Keratinocyte (primary cell): ENCODE data around the gene MEIS2. TPM values are rescaled to one million over a fixed set of nuclear protein-coding genes. Genes with fewer than 3 reads are reported as not detected.

Experiments used
- DNase-seq: peaks from one replicate; pipeline ENCODE4 v3.0.0-alpha.2; 2011; ENCODE audit warnings: low read depth, missing footprints, low spot score
- FAIRE-seq: peaks from 2 replicates; lab custom pipeline; 2011; peaks lifted over from hg19 to GRCh38; lab: Jason Lieb, UNC
- H2AFZ ChIP-seq: 2 replicates; pipeline ENCODE4 v1.6.0; 2012; ENCODE audit warnings: low read length, control low read depth, inconsistent platforms; ENCODE audit not compliant: control insufficient read depth
- H3K27ac ChIP-seq: 2 replicates; pipeline ENCODE4 v1.5.1; 2011; ENCODE audit warnings: low read length; ENCODE audit not compliant: control insufficient read depth, insufficient read depth
- H3K27me3 ChIP-seq: 3 replicates; pipeline ENCODE4 v1.6.0; 2011; ENCODE audit warnings: low read length; ENCODE audit not compliant: control insufficient read depth, insufficient read depth; ENCODE audit errors: extremely low read depth
- H3K36me3 ChIP-seq, 2 experiments: 2 replicates in 1 of 2; 3 replicates in 1 of 2; pipeline ENCODE4 v1.5.1; 2011; ENCODE audit warnings: low read length in 2 of 2, mild to moderate bottlenecking in 1 of 2; ENCODE audit not compliant: control insufficient read depth in 2 of 2, insufficient read depth in 2 of 2; ENCODE audit errors: extremely low read depth in 1 of 2
- H3K4me1 ChIP-seq: 3 replicates; pipeline ENCODE4 v1.5.1; 2011; ENCODE audit warnings: low read length; ENCODE audit not compliant: control insufficient read depth, insufficient read depth; ENCODE audit errors: extremely low read depth
- H3K4me2 ChIP-seq: 3 replicates; pipeline ENCODE4 v1.6.0; 2011; ENCODE audit warnings: low read depth, low read length; ENCODE audit not compliant: control insufficient read depth, insufficient read depth; ENCODE audit errors: extremely low read depth
- H3K4me3 ChIP-seq, 3 experiments: fragments of 200-600 bp in 1 of 3; sonication (generic) in 1 of 3; 2 replicates in 2 of 3; 3 replicates in 1 of 3; pipeline ENCODE4 v1.5.1; 2011 to 2016; ENCODE audit warnings: low read length in 3 of 3, mild to moderate bottlenecking in 3 of 3, control low read depth in 2 of 3, inconsistent platforms in 1 of 3, low read depth in 1 of 3, mixed read lengths in 1 of 3, mixed run types in 1 of 3, moderate library complexity in 1 of 3; ENCODE audit not compliant: control insufficient read depth in 2 of 3, insufficient read depth in 2 of 3; ENCODE audit errors: extremely low read depth in 1 of 3
- H3K79me2 ChIP-seq: 2 replicates; pipeline ENCODE4 v1.6.0; 2012; ENCODE audit warnings: low read length; ENCODE audit not compliant: control insufficient read depth, insufficient read depth
- H3K9ac ChIP-seq: 3 replicates; pipeline ENCODE4 v1.6.0; 2011; ENCODE audit warnings: low read length; ENCODE audit not compliant: control insufficient read depth, insufficient read depth; ENCODE audit errors: extremely low read depth
- H3K9me1 ChIP-seq: 3 replicates; pipeline ENCODE4 v1.6.0; 2011; ENCODE audit warnings: low read length; ENCODE audit not compliant: control insufficient read depth, insufficient read depth; ENCODE audit errors: extremely low read depth
- H3K9me3 ChIP-seq: 2 replicates; pipeline ENCODE4 v1.5.1; 2012; ENCODE audit warnings: low read depth, low read length; ENCODE audit not compliant: control insufficient read depth
- H4K20me1 ChIP-seq: 3 replicates; pipeline ENCODE4 v1.6.0; 2011; ENCODE audit warnings: low read length; ENCODE audit not compliant: control insufficient read depth, insufficient read depth; ENCODE audit errors: extremely low read depth
- CTCF ChIP-seq, 3 experiments: IDR thresholded peaks in 1 of 3; conservative IDR thresholded peaks in 1 of 3; optimal IDR thresholded peaks in 1 of 3; 2 replicates in 2 of 3; 3 replicates in 1 of 3; pipeline versions ENCODE3 to v1.5.1; 2011; ENCODE audit warnings: low read length in 3 of 3, mild to moderate bottlenecking in 3 of 3, moderate library complexity in 2 of 3, control low read depth in 1 of 3, inconsistent platforms in 1 of 3; ENCODE audit not compliant: insufficient read depth in 2 of 3; ENCODE audit errors: extremely low read depth in 1 of 3
- EZH2 ChIP-seq: IDR thresholded peaks from one replicate; pipeline ENCODE4 v1.6.1; 2012; ENCODE audit warnings: inconsistent platforms, mild to moderate bottlenecking, low read length, moderate library complexity
- dilution Hi-C: fragments of 300-500 bp; cut with MboI; formaldehyde crosslinking; loops from one replicate; pipeline ENCODE4 v1.7.0; 2020; ENCODE audit warnings: low sequenced_read_pairs; ENCODE audit not compliant: extremely low pct_ligation_motif_present
- polyA plus RNA-seq, 5 experiments: library from polyadenylated mRNA; depleted of rRNA in 3 of 5; stranded (reverse) in 3 of 5; stranded (forward) in 1 of 5; unstranded in 1 of 5; fragments of >200 nt; gene quantifications; 1 replicate in 1 of 5; 2 replicates in 3 of 5; 3 replicates in 1 of 5; pipeline versions ENCODE4 v1.2.1 to v1.2.3, GENCODE V29; 2011 to 2012; ENCODE audit warnings: missing spikeins in 2 of 5, low read depth in 1 of 5, low replicate concordance in 1 of 5

MEIS2 gene
- polyA plus RNA-seq, 1 donor (not counting 4 experiments of a cell fraction or from before 2014, with no cell fraction given): 11.4 TPM

- Histone ChIP-seq H3K4me1 (no peaks in the 10 kb centered on the region), H3K4me3 (no peak overlapping the region), H2AFZ (no peak overlapping the region), H3K9me1 (no peaks in the 10 kb centered on the region), H3K79me2 (no peaks in the 10 kb centered on the region), H3K27me3 (no peaks in the 10 kb centered on the region), H3K4me2 (no peak overlapping the region), H4K20me1 (no peaks in the 10 kb centered on the region), H3K27ac (no peak overlapping the region), H3K9ac (no peak overlapping the region), H3K36me3 (no peaks in the 10 kb centered on the region), H3K9me3 (no peaks in the 10 kb centered on the region)
- dilution Hi-C loops: no loop called here
- no peak for TF ChIP-seq CTCF (optimal IDR thresholded peaks at IDR 0.05 in 1 of 3, IDR thresholded peaks at IDR 0.05 in 1 of 3, conservative IDR thresholded peaks at IDR 0.05 in 1 of 3; ENCODE audit: extremely low read depth in 1 of 3, insufficient read depth in 2 of 3, low read length in 3 of 3)
- no peak for TF ChIP-seq EZH2
- no peak for FAIRE-seq
- no peak for DNase-seq
Measured at GRCh38 chr15:36940636-36941260, 159.6 kb downstream of the MEIS2 start.

- Histone ChIP-seq H3K27ac (no peak overlapping the region), H3K36me3 (no peaks in the 10 kb centered on the region), H3K4me1 (no peaks in the 10 kb centered on the region), H3K27me3 (no peaks in the 10 kb centered on the region), H3K4me3 (no peak overlapping the region), H3K9me1 (no peaks in the 10 kb centered on the region), H4K20me1 (no peaks in the 10 kb centered on the region), H3K9me3 (no peaks in the 10 kb centered on the region), H3K79me2 (no peaks in the 10 kb centered on the region), H3K4me2 (no peak overlapping the region), H2AFZ (no peak overlapping the region), H3K9ac (no peak overlapping the region)
- FAIRE-seq (no peak), DNase-seq (no peak)
- TF ChIP-seq CTCF (optimal IDR thresholded peaks at IDR 0.05 in 1 of 3, IDR thresholded peaks at IDR 0.05 in 1 of 3, conservative IDR thresholded peaks at IDR 0.05 in 1 of 3; ENCODE audit: extremely low read depth in 1 of 3, insufficient read depth in 2 of 3, low read length in 3 of 3) (no peak), EZH2 (no peak)
- dilution Hi-C loops: no loop called here
Measured at GRCh38 chr15:36940219-36940618, 160.1 kb downstream of the MEIS2 start.
